Mammary epithelial cell (primary cell): ENCODE data around the gene TCERG1L.

Experiments
- CTCF ChIP-seq, 2 donors: IDR thresholded peaks in 1 of 2; conservative IDR thresholded peaks in 1 of 2; 2 replicates each; pipeline ENCODE4 v1.5.1; 2011 to 2012; ENCODE audit warnings: inconsistent platforms in 2 of 2, low read length in 2 of 2, mild to moderate bottlenecking in 2 of 2, control low read depth in 1 of 2, low read depth in 1 of 2; ENCODE audit not compliant: insufficient read depth in 1 of 2; ENCODE audit errors: extremely low read depth in 1 of 2
- EZH2 ChIP-seq: IDR thresholded peaks from 2 replicates; pipeline ENCODE4 v1.6.1; 2012; ENCODE audit warnings: low read length, inconsistent platforms, borderline replicate concordance

- TF ChIP-seq CTCF (conservative IDR thresholded peaks at IDR 0.05 in 1 of 2, IDR thresholded peaks at IDR 0.05 in 1 of 2; ENCODE audit: extremely low read depth in 1 of 2, insufficient read depth in 1 of 2, low read depth in 1 of 2, low read length in 2 of 2) = no peak
- TF ChIP-seq EZH2 = no peak
Observed at GRCh38 chr10:131183546-131184045, 127.9 kb downstream of the TCERG1L start.
